Activated T-cell treated with anti-CD3 and anti-CD28 coated beads, Interleukin-2, amount 50 U/mL, for 4 hours (primary cell): ENCODE results near the gene CASP6. TPM values are rescaled to one million over a fixed set of nuclear protein-coding genes. Genes with fewer than 3 reads are reported as not detected.
"Not testable (repeated sequence)": the region's sequence is repeated elsewhere in the genome, so short reads cannot be mapped to it uniquely, and the experiment has no call there.

Experiments used
- ATAC-seq, 2 donors: fragments of 200-7000 bp; cut with Tn5 transposase; one replicate each; pipeline ENCODE4 v1.10.0; 2021
- DNase-seq: peaks from one replicate; pipeline ENCODE4 v3.0.0-alpha.2; 2020
- H3K27me3 Mint-ChIP-seq: one replicate; pipeline ENCODE4 v1.8.0; 2021; ENCODE audit warnings: low read depth, mixed read lengths
- H3K36me3 Mint-ChIP-seq: one replicate; pipeline ENCODE4 v1.8.0; 2022; ENCODE audit warnings: mixed read lengths; ENCODE audit not compliant: insufficient read depth
- H3K4me1 Mint-ChIP-seq: one replicate; pipeline ENCODE4 v1.8.0; 2021; ENCODE audit warnings: low read depth, mixed read lengths
- H3K4me3 Mint-ChIP-seq: one replicate; pipeline ENCODE4 v1.8.0; 2021; ENCODE audit warnings: mild to moderate bottlenecking, moderate library complexity, mixed read lengths
- H3K9me3 Mint-ChIP-seq: one replicate; pipeline ENCODE4 v1.8.0; 2021; ENCODE audit warnings: mixed read lengths
- total RNA-seq, 3 donors: library from RNA; stranded (reverse); gene quantifications; one replicate each; pipeline ENCODE4 v1.2.1, GENCODE V29; 2021

Gene CASP6
- total RNA-seq, 3 donors from 2014 or later = 10.1 to 14.1 (median 11.4) TPM

DNA sequence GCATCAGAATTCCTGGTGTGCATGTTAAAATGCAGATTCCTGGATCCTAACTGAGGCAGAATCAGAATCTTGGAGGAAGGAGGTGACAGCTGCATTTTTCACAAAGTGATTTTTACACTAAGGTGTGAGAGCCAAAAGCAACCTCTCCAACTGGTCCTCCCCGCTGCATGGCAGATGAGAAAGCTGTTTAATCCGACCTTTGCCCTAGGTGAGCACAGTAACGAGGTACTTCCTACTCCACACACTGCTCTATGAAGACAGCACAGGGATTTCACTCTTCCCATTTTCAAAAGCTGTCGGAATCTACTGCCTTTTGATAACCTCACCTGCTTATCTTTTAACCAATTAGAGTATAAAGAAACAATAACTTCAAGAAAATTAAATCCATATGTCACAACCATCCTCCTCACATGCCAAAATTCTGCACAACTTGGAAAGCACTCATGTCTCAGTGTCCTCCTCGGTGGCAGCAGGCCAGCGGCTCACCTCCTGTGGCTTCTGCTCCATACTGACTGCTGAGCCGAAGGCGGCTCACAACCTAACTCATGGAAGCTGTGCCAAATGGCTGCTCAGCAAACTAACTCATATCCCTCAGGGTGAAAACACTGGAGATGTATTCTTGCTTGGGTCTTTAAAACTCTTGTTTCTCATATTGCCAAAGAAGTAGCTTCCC, 3.6 kb downstream of the CASP6 start:
- Mint-ChIP-seq H3K9me3 (no peaks in the 10 kb centered on the region), H3K36me3 (peaks cover 7% of the 10 kb centered on the region), H3K4me1 (peaks cover 46% of the 10 kb centered on the region), H3K4me3 (no peak overlapping the region), H3K27me3 (no peaks in the 10 kb centered on the region)
- DNase-seq (no peak), ATAC-seq (no peak)

DNA sequence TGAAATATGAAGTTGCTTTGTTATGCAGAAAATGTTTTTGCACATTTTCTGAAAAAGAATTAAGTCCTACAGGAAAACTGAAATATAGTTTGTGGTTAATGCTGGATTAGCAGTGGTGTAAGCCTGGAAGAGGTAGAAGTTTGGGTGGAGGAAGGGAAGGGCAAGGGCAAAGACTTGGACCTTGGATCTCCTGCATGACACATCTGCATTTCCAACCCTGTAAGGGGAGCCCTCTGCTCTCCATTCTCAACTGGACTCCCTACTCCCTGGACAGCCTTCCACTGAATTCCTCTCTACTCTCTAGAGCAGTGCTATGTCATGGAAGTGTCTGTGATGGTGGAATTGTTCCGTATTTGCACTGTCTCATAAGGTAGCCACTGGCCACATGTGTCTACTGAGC, 4.6 kb downstream of the CASP6 start:
- no peaks in the 10 kb centered on the region for H3K9me3 Mint-ChIP-seq
- no peak for DNase-seq
- H3K4me3 Mint-ChIP-seq = no peak overlapping the region
- peaks cover 11% of the 10 kb centered on the region for H3K36me3 Mint-ChIP-seq
- H3K27me3 Mint-ChIP-seq = no peaks in the 10 kb centered on the region
- H3K4me1 Mint-ChIP-seq = peaks cover 41% of the 10 kb centered on the region
- ATAC-seq = no peak

- no peak overlapping the region for H3K4me3 Mint-ChIP-seq
- DNase-seq = no peak
- peaks cover 34% of the 10 kb centered on the region for H3K4me1 Mint-ChIP-seq
- H3K36me3 Mint-ChIP-seq = peaks cover 35% of the 10 kb centered on the region
- peak; percentile 50 to 77 for ATAC-seq
- no peaks in the 10 kb centered on the region for H3K27me3 Mint-ChIP-seq
- H3K9me3 Mint-ChIP-seq = no peaks in the 10 kb centered on the region
These were observed 11.8 kb downstream of the CASP6 start for GRCh38 chr4:109691411-109691920.

DNA sequence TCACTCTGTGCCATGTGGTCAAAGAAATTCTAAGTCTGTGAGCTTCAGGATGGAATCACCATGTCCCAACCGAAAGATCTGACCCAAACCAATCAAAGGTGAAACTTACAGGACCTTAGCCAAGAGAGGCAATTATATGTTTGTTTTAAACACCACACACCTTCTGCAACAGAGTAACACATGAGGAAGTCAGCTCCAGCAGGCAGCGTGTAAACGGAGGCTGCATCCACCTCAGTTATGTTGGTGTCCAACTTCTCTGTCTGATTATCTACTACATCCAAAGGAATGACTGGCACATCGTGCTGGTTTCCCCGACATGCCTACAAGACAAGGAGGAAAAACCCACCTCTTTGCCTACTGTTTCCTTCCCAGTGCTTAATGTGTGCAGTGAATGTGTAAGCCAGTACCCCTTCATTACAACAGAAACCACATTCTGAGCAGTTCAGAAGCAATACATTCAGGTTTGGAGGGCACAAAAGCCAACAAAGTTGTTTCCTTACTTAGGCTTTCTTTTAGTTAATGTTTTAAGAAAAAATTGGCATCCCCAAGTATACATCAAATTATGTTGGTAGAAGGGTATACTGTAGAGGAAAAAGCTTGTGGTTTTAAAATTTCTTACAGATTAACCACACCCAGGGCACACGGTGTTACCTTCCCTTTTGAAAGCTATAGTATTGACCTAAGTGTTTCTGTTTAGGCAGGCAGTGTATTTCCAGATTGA, 12.4 kb downstream of the CASP6 start:
- Mint-ChIP-seq H3K36me3 (peaks cover 35% of the 10 kb centered on the region), H3K4me1 (peaks cover 32% of the 10 kb centered on the region), H3K9me3 (no peaks in the 10 kb centered on the region), H3K4me3 (peak overlapping the region; percentile 31), H3K27me3 (no peaks in the 10 kb centered on the region)
- DNase-seq (no peak), ATAC-seq (peak; percentile 70 to 71)

DNA sequence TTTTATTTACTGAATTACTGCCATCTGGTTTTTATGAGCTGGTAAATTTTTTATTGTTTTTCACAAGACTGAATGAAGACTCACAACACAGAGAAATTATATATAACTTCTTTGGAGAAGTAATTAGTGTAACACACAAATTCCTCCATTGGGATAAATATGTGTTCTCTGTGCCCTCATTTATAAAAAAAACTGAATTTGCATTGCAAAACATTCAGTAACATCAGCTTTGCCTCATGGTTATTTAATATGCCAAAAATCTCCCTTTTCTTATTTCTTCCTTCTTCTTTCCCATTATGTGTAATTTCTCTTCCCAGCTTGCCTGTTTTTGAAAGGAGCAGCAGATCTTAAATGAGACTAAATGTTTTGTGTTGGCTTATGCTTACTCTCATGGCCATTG, 18.5 kb downstream of the CASP6 start:
- Mint-ChIP-seq H3K4me3 (no peak overlapping the region), H3K36me3 (peaks cover 41% of the 10 kb centered on the region), H3K9me3 (no peaks in the 10 kb centered on the region), H3K4me1 (peaks cover 20% of the 10 kb centered on the region), H3K27me3 (no peaks in the 10 kb centered on the region)
- no peak for ATAC-seq
- no peak for DNase-seq

- H3K4me3 Mint-ChIP-seq = no peak overlapping the region
- peaks cover 40% of the 10 kb centered on the region for H3K36me3 Mint-ChIP-seq
- no peaks in the 10 kb centered on the region for H3K9me3 Mint-ChIP-seq
- DNase-seq = no peak
- ATAC-seq = no peak
- H3K27me3 Mint-ChIP-seq = no peaks in the 10 kb centered on the region
- H3K4me1 Mint-ChIP-seq = peaks cover 20% of the 10 kb centered on the region
These were observed 19.5 kb downstream of the CASP6 start for GRCh38 chr4:109683621-109684253.

DNA sequence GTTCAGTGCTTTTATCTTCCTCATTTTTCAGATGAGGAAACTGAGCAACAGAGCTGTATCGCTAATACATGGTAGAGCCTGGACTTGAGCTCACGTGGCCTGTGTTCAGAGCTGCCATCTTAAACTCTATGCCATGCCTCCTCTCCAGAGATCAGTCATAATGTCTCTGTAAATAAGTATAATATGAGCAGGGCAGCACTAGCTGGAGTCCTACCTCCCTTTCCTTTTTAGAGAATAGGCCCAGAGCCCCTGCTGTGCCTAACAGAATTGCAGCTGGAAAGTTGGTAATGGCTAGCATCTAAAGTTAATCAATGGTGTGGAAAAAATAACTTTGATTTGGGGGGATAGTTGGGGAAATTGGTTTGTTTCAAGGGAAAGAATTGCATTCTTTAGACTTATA, 20.4 kb downstream of the CASP6 start:
- Mint-ChIP-seq H3K4me1 (peaks cover 20% of the 10 kb centered on the region), H3K36me3 (peaks cover 37% of the 10 kb centered on the region), H3K9me3 (no peaks in the 10 kb centered on the region), H3K4me3 (no peak overlapping the region), H3K27me3 (no peaks in the 10 kb centered on the region)
- DNase-seq (no peak), ATAC-seq (no peak)

DNA sequence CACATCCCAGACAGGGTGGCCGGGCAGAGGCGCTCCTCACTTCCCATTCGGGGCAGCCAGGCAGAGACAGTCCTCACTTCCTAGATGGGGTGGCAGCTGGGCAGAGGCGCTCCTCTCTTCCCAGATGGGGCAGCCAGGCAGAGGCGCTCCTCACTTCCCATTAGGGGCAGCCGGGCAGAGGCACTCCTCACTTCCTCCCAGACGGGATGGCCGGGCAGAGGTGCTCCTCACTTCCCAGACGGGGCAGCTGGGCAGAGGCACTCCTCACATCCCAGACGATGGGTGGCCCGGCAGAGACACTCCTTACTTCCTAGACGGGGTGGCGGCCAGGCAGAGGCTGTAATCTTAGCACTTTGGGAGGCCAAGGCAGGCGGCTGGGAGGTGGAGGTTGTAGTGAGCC, 24.3 kb downstream of the CASP6 start:
- not testable (repeated sequence) for ATAC-seq, H3K27me3 Mint-ChIP-seq, H3K9me3 Mint-ChIP-seq, DNase-seq, H3K4me3 Mint-ChIP-seq
- H3K4me1 Mint-ChIP-seq = peaks cover 29% of the 10 kb centered on the region
- H3K36me3 Mint-ChIP-seq = peaks cover 38% of the 10 kb centered on the region

DNA sequence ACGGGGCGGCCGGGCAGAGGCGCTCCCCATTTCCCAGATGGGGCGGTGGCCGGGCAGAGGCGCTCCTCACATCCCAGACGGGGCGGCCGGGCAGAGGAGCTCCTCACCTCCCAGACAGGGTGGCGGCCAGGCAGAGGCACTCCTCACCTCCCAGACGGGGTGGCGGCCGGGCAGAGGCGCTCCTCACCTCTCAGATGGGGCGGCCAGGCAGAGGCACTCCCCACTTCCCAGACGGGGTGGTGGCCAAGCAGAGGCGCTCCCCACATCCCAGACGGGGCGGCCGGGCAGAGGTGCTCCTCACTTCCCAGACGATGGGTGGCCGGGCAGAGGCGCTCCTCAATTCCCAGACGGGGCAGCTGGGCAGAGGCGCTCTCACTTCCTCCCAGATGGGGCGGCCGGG, 24.8 kb downstream of the CASP6 start:
- H3K27me3 Mint-ChIP-seq, H3K4me3 Mint-ChIP-seq, H3K9me3 Mint-ChIP-seq, ATAC-seq, DNase-seq: not testable (repeated sequence)
- peaks cover 40% of the 10 kb centered on the region for H3K36me3 Mint-ChIP-seq
- H3K4me1 Mint-ChIP-seq = peaks cover 27% of the 10 kb centered on the region

- Mint-ChIP-seq H3K27me3 (no peaks in the 10 kb centered on the region), H3K4me3 (no peak overlapping the region), H3K36me3 (peaks cover 35% of the 10 kb centered on the region), H3K4me1 (peaks cover 16% of the 10 kb centered on the region), H3K9me3 (peaks cover under 1% of the 10 kb centered on the region)
- DNase-seq (no peak), ATAC-seq (no peak)
These were observed 26.4 kb downstream of the CASP6 start for GRCh38 chr4:109676886-109677285.

- peaks cover 21% of the 10 kb centered on the region for H3K4me1 Mint-ChIP-seq
- no peak overlapping the region for H3K4me3 Mint-ChIP-seq
- no peak for ATAC-seq
- peaks cover 10% of the 10 kb centered on the region for H3K9me3 Mint-ChIP-seq
- H3K36me3 Mint-ChIP-seq = peaks cover 38% of the 10 kb centered on the region
- DNase-seq = no peak
- no peaks in the 10 kb centered on the region for H3K27me3 Mint-ChIP-seq
These were observed 27.4 kb downstream of the CASP6 start for GRCh38 chr4:109675843-109676242.

GRCh38 chr4:109675181-109675580, 28.1 kb downstream of the CASP6 start:
- Mint-ChIP-seq H3K36me3 (peaks cover 38% of the 10 kb centered on the region), H3K4me1 (peaks cover 24% of the 10 kb centered on the region), H3K4me3 (no peak overlapping the region), H3K9me3 (peaks cover 12% of the 10 kb centered on the region), H3K27me3 (no peaks in the 10 kb centered on the region)
- ATAC-seq = no peak
- DNase-seq = no peak

DNA sequence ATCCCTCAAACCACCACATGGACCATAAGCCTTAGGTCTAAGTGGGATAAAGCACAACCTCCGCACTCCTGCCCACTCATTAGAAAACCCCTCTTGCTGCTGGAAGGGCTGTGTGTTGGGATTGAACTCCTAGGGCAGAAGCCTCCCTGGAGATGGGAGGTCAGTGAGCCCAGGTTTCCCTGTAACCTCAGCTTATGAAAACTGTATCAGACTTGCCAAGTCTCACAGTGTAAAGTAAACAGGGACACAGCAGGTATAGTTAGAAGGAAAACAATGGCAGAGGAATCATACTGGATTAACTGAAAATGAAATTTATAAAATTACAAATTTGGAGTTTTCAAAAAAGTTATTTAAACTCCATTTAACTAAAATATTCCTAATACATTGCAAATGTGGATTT, 29.9 kb downstream of the CASP6 start:
- peaks cover 39% of the 10 kb centered on the region for H3K4me1 Mint-ChIP-seq
- H3K36me3 Mint-ChIP-seq = peaks cover 43% of the 10 kb centered on the region
- ATAC-seq (no peak), DNase-seq (no peak)
- H3K4me3 Mint-ChIP-seq = no peak overlapping the region
- H3K27me3 Mint-ChIP-seq = no peaks in the 10 kb centered on the region
- H3K9me3 Mint-ChIP-seq = peaks cover 12% of the 10 kb centered on the region

DNA sequence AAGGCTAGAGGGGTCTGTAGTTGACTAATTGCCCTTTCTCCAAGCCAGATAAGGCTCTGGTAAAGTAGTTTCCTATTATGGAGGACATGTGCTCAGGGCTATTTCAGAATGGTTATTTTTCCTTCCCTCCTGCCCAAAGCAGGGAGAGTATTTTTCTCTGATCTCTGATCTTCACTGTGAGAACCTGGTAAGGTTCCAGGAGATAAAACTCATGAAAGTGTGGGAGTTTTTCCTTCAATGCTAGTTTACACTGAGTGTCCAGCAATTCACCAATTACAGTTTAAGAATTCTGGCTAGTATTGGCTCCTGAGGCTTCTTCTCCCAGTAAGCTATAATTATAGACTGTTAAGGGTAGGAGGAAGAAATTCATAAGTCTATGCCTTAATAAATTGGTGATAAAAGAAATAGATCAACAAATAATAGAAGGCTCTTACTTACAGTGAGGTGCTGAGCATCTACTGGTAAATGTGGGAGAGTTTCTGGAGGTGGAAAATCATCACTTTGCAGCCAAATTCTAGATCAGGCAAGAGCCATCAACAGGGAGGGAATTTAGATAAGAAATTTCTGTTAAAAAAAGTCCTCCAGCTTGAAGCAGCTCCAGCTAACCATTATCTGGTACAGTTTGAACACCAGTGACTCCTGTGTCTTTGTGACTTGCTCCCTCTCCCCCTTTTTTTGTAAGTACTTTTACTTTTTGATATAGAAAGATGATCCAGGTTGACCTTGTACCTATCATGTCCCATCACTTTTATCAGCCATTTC, 30.9 kb downstream of the CASP6 start:
- Mint-ChIP-seq H3K36me3 (peaks cover 46% of the 10 kb centered on the region), H3K27me3 (no peaks in the 10 kb centered on the region), H3K4me3 (no peak overlapping the region), H3K4me1 (peaks cover 46% of the 10 kb centered on the region), H3K9me3 (peaks cover 12% of the 10 kb centered on the region)
- no peak for ATAC-seq
- DNase-seq = no peak
